GM12891 (cell line): Measurements from ENCODE around the gene NEDD4L.

ENCODE experiments used
- POLR2A ChIP-seq: IDR thresholded peaks from 2 replicates; pipeline ENCODE4 v1.6.1; 2011; ENCODE audit warnings: low read depth, low read length, control low read depth
- POLR2AphosphoS5 ChIP-seq: IDR thresholded peaks from 2 replicates; pipeline ENCODE4 v1.6.1; 2011; ENCODE audit warnings: low read depth, low read length, control low read depth
- POU2F2 ChIP-seq: IDR thresholded peaks from 2 replicates; pipeline ENCODE4 v1.6.1; 2011; ENCODE audit warnings: low read depth, mild to moderate bottlenecking, control low read depth, low read length, moderate library complexity
- SPI1 ChIP-seq: IDR thresholded peaks from 2 replicates; pipeline ENCODE4 v1.6.1; 2011; ENCODE audit warnings: low read depth, low read length, control low read depth

DNA sequence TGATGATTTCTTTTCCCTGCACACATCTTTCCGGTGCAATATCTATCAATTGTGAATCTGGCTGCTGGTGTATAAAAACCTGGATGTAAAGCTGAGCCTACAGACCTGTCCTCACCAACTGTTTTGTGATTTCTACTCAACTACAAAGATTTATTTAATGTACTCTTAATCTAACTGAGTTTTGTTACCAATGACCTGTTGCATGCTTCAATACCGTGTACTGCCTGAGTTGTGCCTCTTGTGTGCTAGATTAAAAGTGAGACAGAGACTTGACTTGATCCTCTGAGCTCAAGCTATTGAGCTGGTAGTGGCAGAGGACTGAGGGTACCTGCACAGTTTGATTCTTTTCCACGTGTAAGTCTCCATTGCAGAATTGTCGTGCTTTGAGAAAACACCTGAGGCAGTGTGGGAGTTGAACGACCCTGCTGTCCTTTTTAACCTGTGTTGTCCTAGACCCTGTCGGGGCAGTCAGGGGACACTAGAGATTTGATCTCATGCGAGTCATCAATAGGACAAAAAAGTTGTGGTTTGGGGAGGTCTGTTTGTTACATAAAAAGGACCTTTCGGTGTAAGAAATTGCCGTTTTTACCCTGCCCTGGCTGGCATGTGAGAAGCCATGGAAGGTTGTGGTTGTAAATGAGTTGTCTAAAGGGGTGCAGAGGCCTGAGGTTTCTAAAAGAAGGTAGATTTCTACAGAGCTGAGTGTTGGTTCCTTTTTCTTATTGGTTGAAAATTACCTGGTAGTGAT lies 353.5 kb downstream of the NEDD4L start:
- no peak for TF ChIP-seq POLR2A
- TF ChIP-seq POLR2AphosphoS5: no peak
- no peak for TF ChIP-seq SPI1
- TF ChIP-seq POU2F2: no peak
